Stimulated activated CD4-positive, alpha-beta T cell treated with anti-CD3 and anti-CD28 coated beads, Interleukin-1b, Interleukin-23, amount 100 ng/mL, for 4 hours (primary cell): ENCODE measurements around the gene SSBP4.
"Not testable (repeated sequence)": the region's sequence is repeated elsewhere in the genome, so short reads cannot be mapped to it uniquely, and the experiment has no call there.

ENCODE experiments used
- DNase-seq, 2 donors: peaks; one replicate each; pipeline ENCODE4 v3.0.0-alpha.2; 2020; ENCODE audit warnings: low read depth in 2 of 2

The SSBP4 gene

GRCh38 chr19:18393836-18394235, 25.4 kb upstream of the SSBP4 start:
- DNase-seq, result no peak

GRCh38 chr19:18396471-18397241, 22.5 kb upstream of the SSBP4 start:
- no peak for DNase-seq

GRCh38 chr19:18397242-18398202, 21.7 kb upstream of the SSBP4 start, which contains the start of gene LRRC25:
TSS of gene LRRC25 (minus strand) at chr19:18397622. CDS start at chr19:18396963, 659 bp downstream.
- no peak for DNase-seq

- DNase-seq, result no peak
Observed at GRCh38 chr19:18399008-18399407, 20.2 kb upstream of the SSBP4 start.

- DNase-seq, result no peak
Observed at GRCh38 chr19:18401580-18402112, 17.6 kb upstream of the SSBP4 start.

GRCh38 chr19:18402455-18403248, 16.5 kb upstream of the SSBP4 start:
- DNase-seq, result not testable (repeated sequence)

GRCh38 chr19:18405754-18406153, 13.4 kb upstream of the SSBP4 start:
- DNase-seq, result not testable (repeated sequence)

- no peak for DNase-seq
Observed at GRCh38 chr19:18406749-18407148, 12.4 kb upstream of the SSBP4 start.

GRCh38 chr19:18408053-18408476, 11.1 kb upstream of the SSBP4 start:
- DNase-seq, result no peak

GRCh38 chr19:18412610-18413239, 6.5 kb upstream of the SSBP4 start:
- DNase-seq, result no peak

- DNase-seq, result no peak
Observed at GRCh38 chr19:18414504-18415177, 4.6 kb upstream of the SSBP4 start.

GRCh38 chr19:18415178-18415867, 3.9 kb upstream of the SSBP4 start:
- no peak for DNase-seq

- peak; percentile 37 to 44 for DNase-seq
Observed at GRCh38 chr19:18416778-18417249, 2.4 kb upstream of the SSBP4 start.

- DNase-seq, result no peak
Observed at GRCh38 chr19:18417250-18418028, 1.8 kb upstream of the SSBP4 start.

- no peak for DNase-seq
Observed at GRCh38 chr19:18418029-18418482, 1.1 kb upstream of the SSBP4 start.

GRCh38 chr19:18418483-18419194, 559 bp upstream of the SSBP4 start:
- DNase-seq, result no peak

GRCh38 chr19:18419699-18420460, 682 bp downstream of the SSBP4 start:
- DNase-seq, result peak in 1 of 2 donors; percentile 38
